Measurements from ENCODE around the gene PTPRN2. TPM values are rescaled to one million over a fixed set of nuclear protein-coding genes. Genes with fewer than 3 reads are reported as not detected.

The PTPRN2 gene
- total RNA-seq, 1 experiment from 2014 or later: 2.1 TPM

DNA sequence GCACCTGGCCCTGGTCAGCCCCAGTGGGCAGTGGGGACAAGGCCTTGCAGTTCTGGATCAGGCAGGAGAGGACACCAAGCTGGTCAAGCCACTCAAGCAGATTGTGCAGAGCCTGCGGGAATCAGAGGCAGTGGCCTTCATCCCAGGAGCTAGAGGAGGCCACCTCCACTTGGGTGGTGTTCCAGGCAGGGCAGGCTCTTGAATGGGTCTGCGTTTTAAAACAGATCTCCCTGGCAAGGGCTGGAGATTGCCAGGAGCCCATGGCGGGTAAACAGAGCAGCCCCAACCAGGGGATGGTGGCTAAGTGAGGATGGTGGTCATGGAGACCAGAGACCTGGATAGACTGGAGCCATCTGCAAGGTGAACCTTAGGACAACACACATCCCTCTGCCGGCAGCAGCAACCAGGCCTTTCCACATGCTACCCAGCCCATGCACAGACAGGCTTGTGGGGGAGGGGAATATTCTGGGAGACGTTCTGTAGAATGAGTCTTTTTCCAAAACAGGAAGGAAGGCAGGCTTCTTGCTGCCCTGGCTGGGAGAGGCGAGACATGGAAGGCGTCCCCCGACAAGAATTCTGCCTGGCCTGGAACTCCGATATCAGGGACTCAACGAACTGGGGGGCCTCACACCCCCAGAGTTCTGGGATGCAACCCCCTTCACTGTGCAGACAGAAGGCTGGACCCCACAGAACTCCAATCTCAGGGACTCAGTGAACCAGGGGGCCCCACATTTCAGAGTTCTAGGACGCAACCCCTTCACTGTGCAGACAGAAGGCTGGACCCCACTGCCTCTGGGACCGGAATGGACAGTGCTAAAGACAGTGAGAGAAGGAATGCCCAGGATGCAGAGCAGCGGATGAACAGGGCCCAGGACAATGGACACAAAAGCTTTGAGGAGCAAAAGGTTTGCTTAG, 264.8 kb downstream of the PTPRN2 start:
- Histone ChIP-seq H3K9ac (ENCODE audit: low read length) (no peak overlapping the region), H3K9me3 (ENCODE audit: control insufficient read depth in 1 of 2, insufficient read depth in 1 of 2, low read depth in 1 of 2, low read length in 2 of 2) (peaks cover 0 to 6% of the 10 kb centered on the region in 2 experiments; a peak in 1 of 4 replicates), H3K4me2 (ENCODE audit: low read length) (no peak overlapping the region), H3K9me2 (ENCODE audit: insufficient read depth) (no peaks in the 10 kb centered on the region), H3K27ac (ENCODE audit: low read depth, low read length) (no peak overlapping the region), H2AFZ (ENCODE audit: low read depth, low read length, poor library complexity, severe bottlenecking) (no peak overlapping the region), H3K27me3 (ENCODE audit: insufficient read depth, low read length) (no peaks in the 10 kb centered on the region), H3K36me3 (ENCODE audit: control insufficient read depth in 1 of 2, insufficient read depth in 2 of 2, low read length in 2 of 2) (no peaks in the 10 kb centered on the region), H3K79me2 (ENCODE audit: insufficient read depth, low read length) (no peaks in the 10 kb centered on the region), H3K4me1 (ENCODE audit: control insufficient read depth in 1 of 2, insufficient read depth in 2 of 2, low read length in 2 of 2) (no peaks in the 10 kb centered on the region), H4K20me1 (ENCODE audit: insufficient read depth) (no peaks in the 10 kb centered on the region), H3K4me3 (replicated peaks in 1 of 2; ENCODE audit: low read depth in 1 of 2, low read length in 2 of 2) (no peak overlapping the region)
- TF ChIP-seq ELF1 (IDR thresholded peaks at IDR 0.05; ENCODE audit: borderline replicate concordance, low read depth): no peak
- TF ChIP-seq JUND (IDR thresholded peaks at IDR 0.05): no peak
- TF ChIP-seq, protein P1, sequence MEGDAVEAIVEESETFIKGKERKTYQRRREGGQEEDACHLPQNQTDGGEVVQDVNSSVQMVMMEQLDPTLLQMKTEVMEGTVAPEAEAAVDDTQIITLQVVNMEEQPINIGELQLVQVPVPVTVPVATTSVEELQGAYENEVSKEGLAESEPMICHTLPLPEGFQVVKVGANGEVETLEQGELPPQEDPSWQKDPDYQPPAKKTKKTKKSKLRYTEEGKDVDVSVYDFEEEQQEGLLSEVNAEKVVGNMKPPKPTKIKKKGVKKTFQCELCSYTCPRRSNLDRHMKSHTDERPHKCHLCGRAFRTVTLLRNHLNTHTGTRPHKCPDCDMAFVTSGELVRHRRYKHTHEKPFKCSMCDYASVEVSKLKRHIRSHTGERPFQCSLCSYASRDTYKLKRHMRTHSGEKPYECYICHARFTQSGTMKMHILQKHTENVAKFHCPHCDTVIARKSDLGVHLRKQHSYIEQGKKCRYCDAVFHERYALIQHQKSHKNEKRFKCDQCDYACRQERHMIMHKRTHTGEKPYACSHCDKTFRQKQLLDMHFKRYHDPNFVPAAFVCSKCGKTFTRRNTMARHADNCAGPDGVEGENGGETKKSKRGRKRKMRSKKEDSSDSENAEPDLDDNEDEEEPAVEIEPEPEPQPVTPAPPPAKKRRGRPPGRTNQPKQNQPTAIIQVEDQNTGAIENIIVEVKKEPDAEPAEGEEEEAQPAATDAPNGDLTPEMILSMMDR (IDR thresholded peaks at IDR 0.05 in 2 of 3, conservative IDR thresholded peaks at IDR 0.05 in 1 of 3; ENCODE audit: borderline replicate concordance in 1 of 3, insufficient read depth in 1 of 3, low read depth in 2 of 3, low read length in 2 of 3): no peak
- TF ChIP-seq ATF3 (IDR thresholded peaks at IDR 0.05): no peak
- TF ChIP-seq POLR2AphosphoS5 (IDR thresholded peaks at IDR 0.05; ENCODE audit: low read depth, low read length): no peak
- ATAC-seq: no peak
- BruUV-seq (replicated peaks): no TSS peak
- DNase-seq (ENCODE audit: low read depth, low spot score): no peak
- ChIA-PET POLR2A (no interaction called here), RAD21 (ENCODE audit: low non-redundant PET in 1 of 2, low total read pairs in 2 of 2, uncharacterized antibody in 2 of 2, unreplicated experiment in 2 of 2) (no interaction called here), CTCF (no interaction called here)
- intact Hi-C loops (cut with micrococcal nuclease): no loop called here
